ENCODE measurements around the gene ARHGAP8.

ARHGAP8 gene

DNA sequence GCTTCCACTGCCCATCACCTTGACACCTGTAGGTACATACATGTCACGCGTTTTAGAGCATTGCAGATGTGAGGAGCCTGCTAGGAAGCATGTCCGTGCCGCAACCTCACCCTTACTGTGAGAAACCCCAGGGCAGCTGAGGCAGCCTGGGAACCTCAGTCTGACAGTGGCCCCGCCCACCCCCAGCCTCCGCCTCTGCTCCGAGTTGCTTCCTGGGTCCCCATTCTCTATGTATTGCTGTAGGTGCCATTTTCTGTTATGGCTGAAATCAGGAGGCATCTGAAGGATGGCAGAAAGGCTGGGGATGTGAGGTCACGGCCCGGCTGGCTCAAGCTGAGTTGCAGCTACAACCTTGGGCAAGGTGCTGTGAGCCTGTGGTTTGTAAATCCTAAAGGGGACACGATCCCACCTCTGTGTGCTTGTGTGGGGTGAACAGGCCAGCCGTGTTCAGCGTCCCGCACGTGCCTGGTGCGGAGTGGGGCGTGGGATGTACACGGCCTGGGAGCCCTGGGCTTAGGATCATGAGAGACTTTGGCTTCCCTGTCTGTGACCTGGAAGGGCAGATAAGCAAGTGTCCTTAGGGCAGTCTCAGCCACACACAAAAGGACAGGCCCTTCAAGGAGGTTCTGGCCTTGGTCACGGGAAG is 154.7 kb downstream of the ARHGAP8 start:
- no peak for DNase-seq (ENCODE audit: low read depth in 3 of 3)

DNA sequence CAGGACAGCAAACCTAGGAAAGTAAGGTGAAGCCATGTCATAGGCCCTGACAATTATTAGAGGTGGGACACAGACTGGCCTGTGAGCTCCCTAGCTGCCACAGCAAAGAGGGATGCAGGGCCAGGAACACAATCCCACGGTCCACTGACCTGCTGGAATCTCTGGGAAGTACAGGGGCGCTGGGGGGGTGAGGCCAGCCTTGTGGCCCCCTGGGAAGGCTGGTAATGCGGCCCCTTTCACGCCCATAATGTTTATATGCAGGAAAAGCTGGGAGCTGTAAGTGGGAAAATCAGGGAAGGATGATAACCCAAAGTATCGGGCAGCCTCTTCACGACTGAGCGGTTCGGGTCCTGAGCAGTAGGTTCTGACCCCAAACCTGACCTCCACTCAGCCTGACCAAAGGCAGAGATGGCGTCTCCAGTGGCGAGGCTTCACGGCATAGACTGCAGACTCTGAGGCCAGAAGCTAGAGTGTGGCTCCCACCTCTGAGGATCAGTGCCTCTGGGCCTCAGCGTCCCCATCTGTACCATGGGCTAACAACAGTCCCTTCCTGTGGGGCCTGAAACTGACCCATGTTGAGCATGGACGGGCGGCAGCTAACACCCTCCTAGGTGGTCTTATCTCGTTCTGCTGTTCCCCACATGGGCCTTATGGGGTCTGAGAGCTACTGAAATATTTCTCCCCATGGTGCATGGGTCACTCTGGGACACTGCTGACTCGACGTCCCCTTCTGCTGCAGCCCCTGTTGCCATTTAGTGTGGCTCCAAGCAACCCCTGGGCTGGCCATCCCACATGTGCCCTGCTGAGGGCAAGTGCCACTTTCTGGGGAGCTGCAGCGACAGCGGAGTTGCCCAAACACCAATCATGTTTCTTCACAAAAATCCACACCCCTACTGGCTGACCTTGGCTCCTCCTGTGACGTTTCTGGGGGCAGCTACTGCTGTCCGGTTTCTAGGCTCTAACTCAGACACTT is 155.7 kb downstream of the ARHGAP8 start:
- DNase-seq (ENCODE audit: low read depth in 3 of 3) = no peak

GRCh38 chr22:44909241-44909640 is 156.9 kb downstream of the ARHGAP8 start:
- DNase-seq (ENCODE audit: low read depth in 3 of 3) = no peak
